ENCODE data around the gene DPYD.

DPYD gene

GRCh38 chr1:97247196-97247595 is 673.6 kb downstream of the DPYD start:
- Histone ChIP-seq H3K27me3 (ENCODE audit: low read length) (no peaks in the 10 kb centered on the region), H3K36me3 (ENCODE audit: low read length) (no peaks in the 10 kb centered on the region), H3K9ac (ENCODE audit: low read length) (no peak overlapping the region), H3K9me2 (replicated peaks; ENCODE audit: insufficient read depth, low read length) (no peaks in the 10 kb centered on the region), H3K9me3 (ENCODE audit: insufficient read depth, low read length) (no peaks in the 10 kb centered on the region), H3K4me2 (ENCODE audit: low read depth, low read length, poor library complexity, severe bottlenecking) (no peak overlapping the region), H2AFZ (ENCODE audit: low read depth, low read length, severe bottlenecking) (no peak overlapping the region), H3K4me3 (ENCODE audit: insufficient read depth, low read length, poor library complexity, severe bottlenecking) (no peak overlapping the region), H3K79me2 (ENCODE audit: insufficient read depth, low read length) (no peaks in the 10 kb centered on the region), H4K20me1 (ENCODE audit: low read depth, low read length) (no peaks in the 10 kb centered on the region), H3K27ac (ENCODE audit: low read depth, low read length) (no peak overlapping the region), H3F3A (ENCODE audit: insufficient read depth) (no peaks in the 10 kb centered on the region)
- TF ChIP-seq CTCF (IDR thresholded peaks at IDR 0.05; ENCODE audit: insufficient read depth, low read length, poor library complexity, severe bottlenecking) (no peak), EZH2phosphoT487 (conservative IDR thresholded peaks at IDR 0.05; ENCODE audit: low read length) (no peak)

- Histone ChIP-seq H3K27ac (ENCODE audit: low read depth, low read length) (no peak overlapping the region), H3K36me3 (ENCODE audit: low read length) (no peaks in the 10 kb centered on the region), H3K9ac (ENCODE audit: low read length) (no peak overlapping the region), H4K20me1 (ENCODE audit: low read depth, low read length) (no peaks in the 10 kb centered on the region), H3K4me2 (ENCODE audit: low read depth, low read length, poor library complexity, severe bottlenecking) (no peak overlapping the region), H3K4me3 (ENCODE audit: insufficient read depth, low read length, poor library complexity, severe bottlenecking) (no peak overlapping the region), H3K27me3 (ENCODE audit: low read length) (no peaks in the 10 kb centered on the region), H3K9me2 (replicated peaks; ENCODE audit: insufficient read depth, low read length) (no peaks in the 10 kb centered on the region), H3K9me3 (ENCODE audit: insufficient read depth, low read length) (no peaks in the 10 kb centered on the region), H2AFZ (ENCODE audit: low read depth, low read length, severe bottlenecking) (no peak overlapping the region), H3K79me2 (ENCODE audit: insufficient read depth, low read length) (no peaks in the 10 kb centered on the region), H3F3A (ENCODE audit: insufficient read depth) (no peaks in the 10 kb centered on the region)
- TF ChIP-seq CTCF (IDR thresholded peaks at IDR 0.05; ENCODE audit: insufficient read depth, low read length, poor library complexity, severe bottlenecking) (no peak), EZH2phosphoT487 (conservative IDR thresholded peaks at IDR 0.05; ENCODE audit: low read length) (no peak)
Measured at GRCh38 chr1:97245682-97246081, 675.2 kb downstream of the DPYD start.

GRCh38 chr1:97245026-97245425 is 675.8 kb downstream of the DPYD start:
- H3K27me3 ChIP-seq (ENCODE audit: low read length): no peaks in the 10 kb centered on the region
- H3K9ac ChIP-seq (ENCODE audit: low read length): no peak overlapping the region
- no peaks in the 10 kb centered on the region for H3K9me2 ChIP-seq (replicated peaks; ENCODE audit: insufficient read depth, low read length)
- no peaks in the 10 kb centered on the region for H4K20me1 ChIP-seq (ENCODE audit: low read depth, low read length)
- H3K9me3 ChIP-seq (ENCODE audit: insufficient read depth, low read length): no peaks in the 10 kb centered on the region
- no peak overlapping the region for H2AFZ ChIP-seq (ENCODE audit: low read depth, low read length, severe bottlenecking)
- H3K79me2 ChIP-seq (ENCODE audit: insufficient read depth, low read length): no peaks in the 10 kb centered on the region
- no peaks in the 10 kb centered on the region for H3F3A ChIP-seq (ENCODE audit: insufficient read depth)
- no peak overlapping the region for H3K4me3 ChIP-seq (ENCODE audit: insufficient read depth, low read length, poor library complexity, severe bottlenecking)
- no peak for TF ChIP-seq CTCF (IDR thresholded peaks at IDR 0.05; ENCODE audit: insufficient read depth, low read length, poor library complexity, severe bottlenecking)
- no peak for TF ChIP-seq EZH2phosphoT487 (conservative IDR thresholded peaks at IDR 0.05; ENCODE audit: low read length)
- H3K27ac ChIP-seq (ENCODE audit: low read depth, low read length): no peak overlapping the region
- H3K36me3 ChIP-seq (ENCODE audit: low read length): no peaks in the 10 kb centered on the region
- no peak overlapping the region for H3K4me2 ChIP-seq (ENCODE audit: low read depth, low read length, poor library complexity, severe bottlenecking)

Data from SU-DHL-6 (cell line).